SH-SY5Y (cell line): ENCODE measurements around the gene CCDC24.

Experiments
- GATA2 ChIP-seq: IDR thresholded peaks from 2 replicates; pipeline ENCODE4 v1.6.1; 2011; ENCODE audit warnings: mild to moderate bottlenecking, low read depth, low read length
- GATA3 ChIP-seq: IDR thresholded peaks from 2 replicates; pipeline ENCODE4 v1.6.1; 2011; ENCODE audit warnings: low read depth, mild to moderate bottlenecking, low read length, moderate library complexity

- TF ChIP-seq GATA2 (no peak), GATA3 (no peak)
Observed at GRCh38 chr1:43969416-43969745, 22.0 kb upstream of the CCDC24 start.
